ENCODE measurements around the gene ITGBL1. TPM values are rescaled to one million over a fixed set of nuclear protein-coding genes. Genes with fewer than 3 reads are reported as not detected.

Gene ITGBL1
- total RNA-seq, 3 donors from 2014 or later (not counting 1 experiment from before 2014, with no cell fraction given) = not detected

- no peak overlapping the region for H3K27ac Mint-ChIP-seq
- ATAC-seq = no peak
- no peaks in the 10 kb centered on the region for H3K36me3 ChIP-seq (ENCODE audit: control insufficient read depth, insufficient read depth, low read length)
Measured at GRCh38 chr13:101486708-101487437, 34.4 kb downstream of the ITGBL1 start.

GRCh38 chr13:101487438-101487830 is 35.0 kb downstream of the ITGBL1 start:
- Mint-ChIP-seq H3K4me1 (no peaks in the 10 kb centered on the region), H3K4me3 (no peak overlapping the region), H3K27ac (no peak overlapping the region), H3K9me3 (no peaks in the 10 kb centered on the region), H3K36me3 (no peaks in the 10 kb centered on the region), H3K27me3 (ENCODE audit: low read depth in 2 of 2) (no peaks in the 10 kb centered on the region)
- no peaks in the 10 kb centered on the region for H3K36me3 ChIP-seq (ENCODE audit: control insufficient read depth, insufficient read depth, low read length)
- ATAC-seq (no peak), DNase-seq (no peak)
- H3K27ac ChIP-seq (ENCODE audit: low read length) = no peak overlapping the region
- H3K4me3 ChIP-seq (ENCODE audit: low read length) = no peak overlapping the region
- no peaks in the 10 kb centered on the region for H3K27me3 ChIP-seq (ENCODE audit: control insufficient read depth, insufficient read depth, low read length)
- WGBS (ENCODE audit: insufficient coverage) = 95% methylated on average over 3 of the region's 4 CpGs
- no peak for TF ChIP-seq CTCF (IDR thresholded peaks at IDR 0.05)
- no peaks in the 10 kb centered on the region for H3K4me1 ChIP-seq (ENCODE audit: control insufficient read depth, insufficient read depth, low read length)
- H3K9me3 ChIP-seq (ENCODE audit: control insufficient read depth, insufficient read depth, low read length) = no peaks in the 10 kb centered on the region
- intact Hi-C loops (cut with micrococcal nuclease) = no loop called here

More at GRCh38 chr13:101486708-101487437, 34.4 kb downstream of the ITGBL1 start:
- Mint-ChIP-seq H3K4me3 (no peak overlapping the region), H3K9me3 (no peaks in the 10 kb centered on the region), H3K27me3 (ENCODE audit: low read depth in 2 of 2) (no peaks in the 10 kb centered on the region), H3K4me1 (no peaks in the 10 kb centered on the region), H3K36me3 (no peaks in the 10 kb centered on the region)
- intact Hi-C loops (cut with micrococcal nuclease) = no loop called here
- DNase-seq = no peak
- H3K27me3 ChIP-seq (ENCODE audit: control insufficient read depth, insufficient read depth, low read length) = no peaks in the 10 kb centered on the region
- TF ChIP-seq CTCF (IDR thresholded peaks at IDR 0.05) = no peak
- no peak overlapping the region for H3K4me3 ChIP-seq (ENCODE audit: low read length)
- H3K4me1 ChIP-seq (ENCODE audit: control insufficient read depth, insufficient read depth, low read length) = no peaks in the 10 kb centered on the region
- no peak overlapping the region for H3K27ac ChIP-seq (ENCODE audit: low read length)
- no peaks in the 10 kb centered on the region for H3K9me3 ChIP-seq (ENCODE audit: control insufficient read depth, insufficient read depth, low read length)
- no CpG with 5 or more reads among the region's 1 CpG for WGBS (ENCODE audit: insufficient coverage)

GRCh38 chr13:101488734-101489133 is 36.3 kb downstream of the ITGBL1 start:
- Mint-ChIP-seq H3K4me3 (no peak overlapping the region), H3K27me3 (ENCODE audit: low read depth in 2 of 2) (no peaks in the 10 kb centered on the region), H3K9me3 (no peaks in the 10 kb centered on the region), H3K36me3 (no peaks in the 10 kb centered on the region), H3K4me1 (no peaks in the 10 kb centered on the region), H3K27ac (no peak overlapping the region)
- 100% methylated on average over 1 of the region's 1 CpG for WGBS (ENCODE audit: insufficient coverage)
- ATAC-seq (no peak), DNase-seq (no peak)
- no peaks in the 10 kb centered on the region for H3K36me3 ChIP-seq (ENCODE audit: control insufficient read depth, insufficient read depth, low read length)
- H3K27ac ChIP-seq (ENCODE audit: low read length) = no peak overlapping the region
- H3K9me3 ChIP-seq (ENCODE audit: control insufficient read depth, insufficient read depth, low read length) = no peaks in the 10 kb centered on the region
- H3K27me3 ChIP-seq (ENCODE audit: control insufficient read depth, insufficient read depth, low read length) = no peaks in the 10 kb centered on the region
- H3K4me3 ChIP-seq (ENCODE audit: low read length) = no peak overlapping the region
- H3K4me1 ChIP-seq (ENCODE audit: control insufficient read depth, insufficient read depth, low read length) = no peaks in the 10 kb centered on the region
- intact Hi-C loops (cut with micrococcal nuclease) = no loop called here
- no peak for TF ChIP-seq CTCF (IDR thresholded peaks at IDR 0.05)
